DMS153 treated with DMSO at 0.1 percent for 48 hours (cell line): ENCODE measurements around the gene CUL1.
A peak's percentile ranks its signal among the peaks of the same experiment; 100 is the strongest.

Experiments
- DNase-seq: peaks from one replicate; lab custom pipeline; 2025; ENCODE audit not compliant: unreplicated experiment; lab: John Stamatoyannopoulos, UW

The CUL1 gene

GRCh38 chr7:148698397-148699023 lies at the start of gene CUL1:
TSS of gene CUL1 (plus strand) at chr7:148698903. CDS start at chr7:148730123, 31,220 bp downstream.
- DNase-seq: peak; percentile 35

GRCh38 chr7:148650232-148650858 lies 48.4 kb upstream of the CUL1 start:
- DNase-seq: no peak

- DNase-seq: no peak
Measured at GRCh38 chr7:148652773-148653172, 45.9 kb upstream of the CUL1 start.

GRCh38 chr7:148657929-148658328 lies 40.8 kb upstream of the CUL1 start:
- no peak for DNase-seq

- no peak for DNase-seq
Measured at GRCh38 chr7:148661471-148661870, 37.2 kb upstream of the CUL1 start.

- no peak for DNase-seq
Measured at GRCh38 chr7:148662646-148663045, 36.1 kb upstream of the CUL1 start.

GRCh38 chr7:148664324-148664723 lies 34.4 kb upstream of the CUL1 start:
- DNase-seq: no peak

- DNase-seq: no peak
Measured at GRCh38 chr7:148665221-148665620, 33.5 kb upstream of the CUL1 start.

GRCh38 chr7:148669927-148670326 lies 28.8 kb upstream of the CUL1 start:
- no peak for DNase-seq

- no peak for DNase-seq
Measured at GRCh38 chr7:148670374-148670773, 28.3 kb upstream of the CUL1 start.

GRCh38 chr7:148670807-148671206 lies 27.9 kb upstream of the CUL1 start:
- no peak for DNase-seq

- DNase-seq: no peak
Measured at GRCh38 chr7:148672041-148672440, 26.7 kb upstream of the CUL1 start.

- DNase-seq: no peak
Measured at GRCh38 chr7:148674689-148675088, 24.0 kb upstream of the CUL1 start.

- no peak for DNase-seq
Measured at GRCh38 chr7:148676291-148676690, 22.4 kb upstream of the CUL1 start.

- no peak for DNase-seq
Measured at GRCh38 chr7:148681821-148682220, 16.9 kb upstream of the CUL1 start.

- no peak for DNase-seq
Measured at GRCh38 chr7:148684289-148684830, 14.3 kb upstream of the CUL1 start.

GRCh38 chr7:148686312-148686937 lies 12.3 kb upstream of the CUL1 start:
- DNase-seq: no peak

GRCh38 chr7:148687555-148687954 lies 11.1 kb upstream of the CUL1 start:
- DNase-seq: no peak

GRCh38 chr7:148688526-148688925 lies 10.2 kb upstream of the CUL1 start:
- no peak for DNase-seq

- DNase-seq: no peak
Measured at GRCh38 chr7:148693651-148694050, 5.1 kb upstream of the CUL1 start.

- no peak for DNase-seq
Measured at GRCh38 chr7:148694631-148695030, 4.1 kb upstream of the CUL1 start.

GRCh38 chr7:148695953-148696352 lies 2.8 kb upstream of the CUL1 start:
- no peak for DNase-seq
